Measurements from ENCODE around the gene RNASEH1. TPM values are rescaled to one million over a fixed set of nuclear protein-coding genes. Genes with fewer than 3 reads are reported as not detected.

The RNASEH1 gene
- total and polyA plus RNA-seq, 2 of the 8 experiments (the other 6 are each of a cell fraction or from before 2014, with no cell fraction given) = 11.7 to 42.7 TPM

- H3K23ac ChIP-seq (ENCODE audit: insufficient read length) = peak overlapping the region; percentile 94
- POLR2A ChIA-PET (ENCODE audit: partially characterized antibody) = interaction anchor here (0.9 to 2.3 kb wide), 6 partner anchors 9 to 122 kb away, joined by 3 to 11 read pairs (median 5); partner anchors contain the start of genes ADI1 and RPS7
- no peak overlapping the region for H3K4me2 ChIP-seq (ENCODE audit: insufficient read depth in 1 of 2, low read depth in 2 of 2, low read length in 2 of 2)
- no peaks in the 10 kb centered on the region; a peak in 1 of 4 replicates for H3K9me3 ChIP-seq (ENCODE audit: insufficient read depth in 2 of 2, low read depth in 1 of 2, low read length in 1 of 2)
- H4K91ac ChIP-seq (replicated peaks; ENCODE audit: insufficient read length, low read length) = peak overlapping the region; percentile 98
- peak overlapping the region in 1 of 4 experiments; percentile 45; a peak in 2 of 7 replicates for H3K9ac ChIP-seq (replicated peaks in 1 of 4; ENCODE audit: extremely low read depth in 1 of 4, low read depth in 3 of 4, low read length in 3 of 4)
- no peaks in the 10 kb centered on the region for H3K27me3 ChIP-seq (replicated peaks in 1 of 4; ENCODE audit: control insufficient read depth in 3 of 4, extremely low read depth in 1 of 4, insufficient read depth in 3 of 4, low read length in 3 of 4)
- peak overlapping the region; percentile 98; the same call in 1 of the 2 replicates for H2AK5ac ChIP-seq (ENCODE audit: low read depth, low read length)
- no peaks in the 10 kb centered on the region for H3K79me1 ChIP-seq (ENCODE audit: low read depth, low read length)
- H3K4me1 ChIP-seq (replicated peaks in 1 of 4; ENCODE audit: control insufficient read depth in 3 of 4, insufficient read depth in 4 of 4, low read length in 3 of 4) = peaks cover 0 to 4% (median 0%) of the 10 kb centered on the region in 4 experiments; a peak in 1 of 7 replicates
- peak overlapping the region; percentile 25; the same call in 1 of the 2 replicates for H2BK5ac ChIP-seq (ENCODE audit: low read depth, low read length)
- peaks cover 13% of the 10 kb centered on the region for H3K23me2 ChIP-seq (ENCODE audit: low read depth, low read length)
- no peak overlapping the region for H2BK20ac ChIP-seq (ENCODE audit: low read length)
- H4K5ac ChIP-seq (ENCODE audit: insufficient read length, low read depth, low read length) = peak overlapping the region; percentile 21
- peak overlapping the region; percentile 100 for H3K56ac ChIP-seq (replicated peaks; ENCODE audit: insufficient read length, low read depth, low read length)
- peaks cover 0 to 7% of the 10 kb centered on the region in 2 experiments; a peak in 1 of 4 replicates for H3K79me2 ChIP-seq (ENCODE audit: control insufficient read depth in 1 of 2, insufficient read depth in 2 of 2, low read length in 2 of 2)
- peak overlapping the region; percentile 71; the same call in 1 of the 2 replicates for H4K8ac ChIP-seq (ENCODE audit: extremely low read depth, insufficient read depth, low read length)
- H3K36me3 ChIP-seq (ENCODE audit: control insufficient read depth in 2 of 4, insufficient read depth in 4 of 4, low read length in 3 of 4) = no peaks in the 10 kb centered on the region; a peak in 1 of 8 replicates
- H2BK12ac ChIP-seq (ENCODE audit: low read depth, low read length) = peak overlapping the region; percentile 6; the same call in 1 of the 2 replicates
- H3K4me3 ChIP-seq (ENCODE audit: extremely low read depth in 1 of 4, insufficient read depth in 2 of 4, low read depth in 3 of 4, low read length in 4 of 4) = no peak overlapping the region
- H3K18ac ChIP-seq (ENCODE audit: extremely low read depth, low read length) = no peak overlapping the region
- CTCF ChIA-PET (ENCODE audit: partially characterized antibody) = interaction anchor here (0.9 to 1.1 kb wide), 3 partner anchors 9 to 34 kb away, joined by 3 read pairs; no protein-coding TSS in a partner anchor
- H2BK120ac ChIP-seq (replicated peaks; ENCODE audit: low read depth, low read length) = peak overlapping the region; percentile 33
- no peak overlapping the region for H3K27ac ChIP-seq (ENCODE audit: low read depth, low read length)
- H4K20me1 ChIP-seq (replicated peaks in 1 of 2; ENCODE audit: control insufficient read depth in 1 of 2, insufficient read depth in 2 of 2, low read length in 2 of 2) = peaks cover 0 to 9% of the 10 kb centered on the region in 2 experiments
- peak overlapping the region; percentile 33; the same call in 1 of the 2 replicates for H2BK15ac ChIP-seq (ENCODE audit: low read length)
- WGBS, 2 experiments (ENCODE audit: extremely low coverage in 1 of 2, insufficient coverage in 1 of 2, insufficient read length in 1 of 2, insufficient replicate concordance in 2 of 2, low coverage in 1 of 2, low lambda C conversion rate in 2 of 2, missing lambda C conversion rate in 1 of 2) = 93% methylated on average over 39 of the region's 40 CpGs; no CpG with 5 or more reads in 1 of the 2 experiments
- no peak overlapping the region for H2AFZ ChIP-seq (ENCODE audit: low read length)
- H3K4ac ChIP-seq (replicated peaks; ENCODE audit: insufficient read length, low read depth, low read length) = peak overlapping the region; percentile 91
- H3K14ac ChIP-seq (ENCODE audit: insufficient read length) = peak overlapping the region; percentile 94
- TF ChIP-seq HDAC6 (IDR thresholded peaks at IDR 0.05; ENCODE audit: low read depth, low read length) = peak; percentile 14
- TF ChIP-seq FOSL1 (IDR thresholded peaks at IDR 0.05; ENCODE audit: insufficient read depth, low read depth, low read length) = no peak
- DNase-seq (ENCODE audit: low read depth in 1 of 2, low spot score in 2 of 2) (peak in 1 of 2 experiments; percentile 32), FAIRE-seq (no peak)
Measured at GRCh38 chr2:3527886-3528785, 30.0 kb downstream of the RNASEH1 start.

Data from H1 (cell line).